ENCODE data around the gene OOSP4B. TPM values are rescaled to one million over a fixed set of nuclear protein-coding genes. Genes with fewer than 3 reads are reported as not detected.

The OOSP4B gene
- total and polyA plus RNA-seq, 2 of the 4 experiments (the other 2 are of a cell fraction): not detected

GRCh38 chr11:59997800-59998199 lies 19.2 kb upstream of the OOSP4B start:
- Histone ChIP-seq H3K9ac (ENCODE audit: low read depth, low read length) (no peak overlapping the region), H3K79me1 (ENCODE audit: low read depth in 1 of 2, low read length in 2 of 2) (no peaks in the 10 kb centered on the region), H4K20me1 (ENCODE audit: insufficient read depth, low read length) (no peaks in the 10 kb centered on the region), H3K23ac (ENCODE audit: low read depth, low read length) (no peak overlapping the region), H2AFZ (replicated peaks; ENCODE audit: low read length, poor library complexity) (no peak overlapping the region), H2BK15ac (ENCODE audit: low read depth, low read length) (no peak overlapping the region), H3K56ac (ENCODE audit: extremely low read depth, insufficient read depth, low read length) (no peak overlapping the region), H3K27ac (ENCODE audit: insufficient read depth, low read length) (no peak overlapping the region), H4K5ac (ENCODE audit: low read depth, low read length) (no peak overlapping the region), H2AK9ac (replicated peaks; ENCODE audit: low read depth, low read length, poor library complexity) (no peak overlapping the region), H4K8ac (ENCODE audit: low read depth in 2 of 2, low read length in 2 of 2) (no peak overlapping the region), H4K91ac (ENCODE audit: insufficient read depth, low read depth, low read length) (no peak overlapping the region), H3K27me3 (ENCODE audit: control insufficient read depth, insufficient read depth, low read length) (no peaks in the 10 kb centered on the region), H3K18ac (ENCODE audit: low read depth, low read length) (no peak overlapping the region), H2BK120ac (ENCODE audit: low read depth, low read length) (no peak overlapping the region), H3K4me2 (ENCODE audit: low read depth, low read length) (no peak overlapping the region), H3K4ac (ENCODE audit: low read depth, low read length) (no peak overlapping the region), H3K9me3 (ENCODE audit: control insufficient read depth, insufficient read depth, low read length) (no peaks in the 10 kb centered on the region; the same call in 1 of the 2 replicates), H3K14ac (replicated peaks; ENCODE audit: low read depth, low read length) (no peak overlapping the region), H3K4me3 (ENCODE audit: insufficient read depth, low read depth, low read length) (no peak overlapping the region), H2AK5ac (ENCODE audit: low read depth, low read length) (no peak overlapping the region), H2BK5ac (ENCODE audit: low read depth, low read length, poor library complexity, severe bottlenecking) (no peak overlapping the region), H3K9me1 (ENCODE audit: insufficient read depth, low read length) (no peaks in the 10 kb centered on the region), H2BK20ac (ENCODE audit: low read depth, low read length) (no peak overlapping the region), H3K4me1 (ENCODE audit: control insufficient read depth, insufficient read depth, low read length) (no peaks in the 10 kb centered on the region), H3K36me3 (ENCODE audit: control insufficient read depth, insufficient read depth, low read length) (no peaks in the 10 kb centered on the region)
- dilution Hi-C loops (cut with HindIII; ENCODE audit: low sequenced_read_pairs, unreplicated experiment) (no loop called here), in situ Hi-C loops (cut with MboI; ENCODE audit: low sequenced_read_pairs) (no loop called here), intact Hi-C loops (cut with micrococcal nuclease) (no loop called here)
- no CpG with 5 or more reads among the region's 2 CpGs for WGBS, 2 experiments (ENCODE audit: extremely low coverage in 2 of 2, insufficient read length in 1 of 2)
- no peak for TF ChIP-seq POLR2A (IDR thresholded peaks at IDR 0.05; ENCODE audit: low read depth, low read length)
- no TSS peak for BruUV-seq (replicated peaks)
- ATAC-seq (ENCODE audit: low read depth) (no peak), DNase-seq (no peak)
- ChIA-PET POLR2A (ENCODE audit: unreplicated experiment) (no interaction called here), CTCF (no interaction called here)
